ENCODE measurements around the gene CEP89. TPM values are rescaled to one million over a fixed set of nuclear protein-coding genes. Genes with fewer than 3 reads are reported as not detected.
A peak's percentile ranks its signal among the peaks of the same experiment; 100 is the strongest.
"Not testable (repeated sequence)": the region's sequence is repeated elsewhere in the genome, so short reads cannot be mapped to it uniquely, and the experiment has no call there.

Gene CEP89
- total RNA-seq, 3 donors from 2014 or later: 14.8 to 17.8 (median 14.8) TPM

GRCh38 chr19:32982488-32982887, 10.7 kb upstream of the CEP89 start:
- H3K9me3 Mint-ChIP-seq; H3K4me1 Mint-ChIP-seq (ENCODE audit: low read depth); H3K27me3 Mint-ChIP-seq (ENCODE audit: low read depth); ATAC-seq; H3K36me3 Mint-ChIP-seq (ENCODE audit: insufficient read depth); H3K4me3 Mint-ChIP-seq; DNase-seq: not testable (repeated sequence)

GRCh38 chr19:32979807-32980206, 8.0 kb upstream of the CEP89 start:
- H3K36me3 Mint-ChIP-seq (ENCODE audit: insufficient read depth); H3K4me3 Mint-ChIP-seq; ATAC-seq; H3K4me1 Mint-ChIP-seq (ENCODE audit: low read depth); H3K27me3 Mint-ChIP-seq (ENCODE audit: low read depth); DNase-seq; H3K9me3 Mint-ChIP-seq: not testable (repeated sequence)

- not testable (repeated sequence) for H3K36me3 Mint-ChIP-seq (ENCODE audit: insufficient read depth); DNase-seq; H3K9me3 Mint-ChIP-seq; H3K4me1 Mint-ChIP-seq (ENCODE audit: low read depth); H3K4me3 Mint-ChIP-seq; H3K27me3 Mint-ChIP-seq (ENCODE audit: low read depth); ATAC-seq
Observed at GRCh38 chr19:32977813-32978212, 6.1 kb upstream of the CEP89 start.

- no peak for ATAC-seq
- Mint-ChIP-seq H3K27me3 (ENCODE audit: low read depth) (no peaks in the 10 kb centered on the region), H3K4me1 (ENCODE audit: low read depth) (peaks cover 1% of the 10 kb centered on the region), H3K4me3 (no peak overlapping the region), H3K36me3 (ENCODE audit: insufficient read depth) (peaks cover 2% of the 10 kb centered on the region), H3K9me3 (no peaks in the 10 kb centered on the region)
- no peak for DNase-seq
Observed at GRCh38 chr19:32977280-32977679, 5.5 kb upstream of the CEP89 start.

GRCh38 chr19:32976223-32976805, 4.6 kb upstream of the CEP89 start:
- Mint-ChIP-seq H3K4me3 (no peak overlapping the region), H3K36me3 (ENCODE audit: insufficient read depth) (peaks cover 4% of the 10 kb centered on the region), H3K27me3 (ENCODE audit: low read depth) (no peaks in the 10 kb centered on the region), H3K9me3 (no peaks in the 10 kb centered on the region), H3K4me1 (ENCODE audit: low read depth) (peaks cover 10% of the 10 kb centered on the region)
- no peak for ATAC-seq
- DNase-seq: peak; percentile 61

- no peaks in the 10 kb centered on the region for H3K9me3 Mint-ChIP-seq
- ATAC-seq (no peak), DNase-seq (no peak)
- H3K4me3 Mint-ChIP-seq: peak overlapping the region; percentile 99
- H3K27me3 Mint-ChIP-seq (ENCODE audit: low read depth): no peaks in the 10 kb centered on the region
- peaks cover 14% of the 10 kb centered on the region for H3K4me1 Mint-ChIP-seq (ENCODE audit: low read depth)
- H3K36me3 Mint-ChIP-seq (ENCODE audit: insufficient read depth): peaks cover 2% of the 10 kb centered on the region
Observed at GRCh38 chr19:32971012-32971595, 654 bp downstream of the CEP89 start.

GRCh38 chr19:32969549-32969948, 2.2 kb downstream of the CEP89 start:
- H3K4me3 Mint-ChIP-seq: no peak overlapping the region
- peaks cover 14% of the 10 kb centered on the region for H3K4me1 Mint-ChIP-seq (ENCODE audit: low read depth)
- ATAC-seq (no peak), DNase-seq (no peak)
- peaks cover 3% of the 10 kb centered on the region for H3K36me3 Mint-ChIP-seq (ENCODE audit: insufficient read depth)
- H3K27me3 Mint-ChIP-seq (ENCODE audit: low read depth): no peaks in the 10 kb centered on the region
- no peaks in the 10 kb centered on the region for H3K9me3 Mint-ChIP-seq

GRCh38 chr19:32966750-32967149, 5.0 kb downstream of the CEP89 start:
- Mint-ChIP-seq H3K9me3 (no peaks in the 10 kb centered on the region), H3K4me3 (no peak overlapping the region), H3K27me3 (ENCODE audit: low read depth) (no peaks in the 10 kb centered on the region), H3K4me1 (ENCODE audit: low read depth) (peaks cover 7% of the 10 kb centered on the region), H3K36me3 (ENCODE audit: insufficient read depth) (peaks cover 15% of the 10 kb centered on the region)
- ATAC-seq (no peak), DNase-seq (no peak)

GRCh38 chr19:32945260-32945659, 26.5 kb downstream of the CEP89 start:
- Mint-ChIP-seq H3K9me3 (no peaks in the 10 kb centered on the region), H3K4me3 (no peak overlapping the region), H3K27me3 (ENCODE audit: low read depth) (no peaks in the 10 kb centered on the region), H3K4me1 (ENCODE audit: low read depth) (no peaks in the 10 kb centered on the region), H3K36me3 (ENCODE audit: insufficient read depth) (peaks cover 49% of the 10 kb centered on the region)
- DNase-seq (no peak), ATAC-seq (no peak)

- not testable (repeated sequence) for H3K27me3 Mint-ChIP-seq (ENCODE audit: low read depth); H3K9me3 Mint-ChIP-seq; DNase-seq; H3K4me3 Mint-ChIP-seq; ATAC-seq; H3K4me1 Mint-ChIP-seq (ENCODE audit: low read depth)
- H3K36me3 Mint-ChIP-seq (ENCODE audit: insufficient read depth): peaks cover 33% of the 10 kb centered on the region
Observed at GRCh38 chr19:32941273-32941672, 30.5 kb downstream of the CEP89 start.

GRCh38 chr19:32936065-32936464, 35.7 kb downstream of the CEP89 start:
- Mint-ChIP-seq H3K36me3 (ENCODE audit: insufficient read depth) (peaks cover 26% of the 10 kb centered on the region), H3K4me1 (ENCODE audit: low read depth) (no peaks in the 10 kb centered on the region), H3K9me3 (no peaks in the 10 kb centered on the region), H3K4me3 (no peak overlapping the region), H3K27me3 (ENCODE audit: low read depth) (no peaks in the 10 kb centered on the region)
- DNase-seq (no peak), ATAC-seq (no peak)

GRCh38 chr19:32935629-32936028, 36.1 kb downstream of the CEP89 start:
- Mint-ChIP-seq H3K36me3 (ENCODE audit: insufficient read depth) (peaks cover 30% of the 10 kb centered on the region), H3K27me3 (ENCODE audit: low read depth) (no peaks in the 10 kb centered on the region), H3K4me1 (ENCODE audit: low read depth) (no peaks in the 10 kb centered on the region), H3K9me3 (no peaks in the 10 kb centered on the region), H3K4me3 (no peak overlapping the region)
- DNase-seq (no peak), ATAC-seq (no peak)

GRCh38 chr19:32933571-32933970, 38.2 kb downstream of the CEP89 start:
- Mint-ChIP-seq H3K4me1 (ENCODE audit: low read depth) (no peaks in the 10 kb centered on the region), H3K27me3 (ENCODE audit: low read depth) (no peaks in the 10 kb centered on the region), H3K4me3 (no peak overlapping the region), H3K36me3 (ENCODE audit: insufficient read depth) (peaks cover 42% of the 10 kb centered on the region), H3K9me3 (peaks cover 4% of the 10 kb centered on the region)
- DNase-seq: no peak
- no peak for ATAC-seq

- ATAC-seq: no peak
- Mint-ChIP-seq H3K27me3 (ENCODE audit: low read depth) (no peaks in the 10 kb centered on the region), H3K36me3 (ENCODE audit: insufficient read depth) (peaks cover 48% of the 10 kb centered on the region), H3K4me3 (no peak overlapping the region), H3K9me3 (peaks cover 9% of the 10 kb centered on the region), H3K4me1 (ENCODE audit: low read depth) (no peaks in the 10 kb centered on the region)
- DNase-seq: no peak
Observed at GRCh38 chr19:32930567-32930966, 41.2 kb downstream of the CEP89 start.

GRCh38 chr19:32928806-32929205, 43.0 kb downstream of the CEP89 start:
- Mint-ChIP-seq H3K9me3 (peaks cover 9% of the 10 kb centered on the region), H3K27me3 (ENCODE audit: low read depth) (no peaks in the 10 kb centered on the region), H3K4me3 (no peak overlapping the region), H3K36me3 (ENCODE audit: insufficient read depth) (peaks cover 41% of the 10 kb centered on the region), H3K4me1 (ENCODE audit: low read depth) (no peaks in the 10 kb centered on the region)
- ATAC-seq: no peak
- DNase-seq: no peak

Data from activated T-cell treated with anti-CD3 and anti-CD28 coated beads, Interleukin-2, amount 50 U/mL, for 4 hours (primary cell).